Measurements from ENCODE around the gene JARID2.

- TF ChIP-seq ZBTB20 (tag by site-specific recombination; IDR thresholded peaks at IDR 0.05) (no peak), ZNF133 (tag by site-specific recombination; IDR thresholded peaks at IDR 0.05) (no peak), ZNF292 (tag by site-specific recombination; IDR thresholded peaks at IDR 0.05; ENCODE audit: borderline replicate concordance, low read depth) (no peak), CTCF (tag by site-specific recombination; IDR thresholded peaks at IDR 0.05) (no peak), REST (tag by site-specific recombination; IDR thresholded peaks at IDR 0.05) (no peak), ZNF169 (tag by site-specific recombination; IDR thresholded peaks at IDR 0.05) (no peak), SP3 (tag by site-specific recombination; IDR thresholded peaks at IDR 0.05) (no peak), ZNF830 (tag by site-specific recombination; IDR thresholded peaks at IDR 0.05; ENCODE audit: low read depth) (no peak), ZNF843 (tag by site-specific recombination; IDR thresholded peaks at IDR 0.05) (no peak)
- TF ChIP-seq, protein P1, sequence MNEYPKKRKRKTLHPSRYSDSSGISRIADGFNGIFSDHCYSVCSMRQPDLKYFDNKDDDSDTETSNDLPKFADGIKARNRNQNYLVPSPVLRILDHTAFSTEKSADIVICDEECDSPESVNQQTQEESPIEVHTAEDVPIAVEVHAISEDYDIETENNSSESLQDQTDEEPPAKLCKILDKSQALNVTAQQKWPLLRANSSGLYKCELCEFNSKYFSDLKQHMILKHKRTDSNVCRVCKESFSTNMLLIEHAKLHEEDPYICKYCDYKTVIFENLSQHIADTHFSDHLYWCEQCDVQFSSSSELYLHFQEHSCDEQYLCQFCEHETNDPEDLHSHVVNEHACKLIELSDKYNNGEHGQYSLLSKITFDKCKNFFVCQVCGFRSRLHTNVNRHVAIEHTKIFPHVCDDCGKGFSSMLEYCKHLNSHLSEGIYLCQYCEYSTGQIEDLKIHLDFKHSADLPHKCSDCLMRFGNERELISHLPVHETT (tag by site-specific recombination; IDR thresholded peaks at IDR 0.05): no peak
- TF ChIP-seq, protein P2, sequence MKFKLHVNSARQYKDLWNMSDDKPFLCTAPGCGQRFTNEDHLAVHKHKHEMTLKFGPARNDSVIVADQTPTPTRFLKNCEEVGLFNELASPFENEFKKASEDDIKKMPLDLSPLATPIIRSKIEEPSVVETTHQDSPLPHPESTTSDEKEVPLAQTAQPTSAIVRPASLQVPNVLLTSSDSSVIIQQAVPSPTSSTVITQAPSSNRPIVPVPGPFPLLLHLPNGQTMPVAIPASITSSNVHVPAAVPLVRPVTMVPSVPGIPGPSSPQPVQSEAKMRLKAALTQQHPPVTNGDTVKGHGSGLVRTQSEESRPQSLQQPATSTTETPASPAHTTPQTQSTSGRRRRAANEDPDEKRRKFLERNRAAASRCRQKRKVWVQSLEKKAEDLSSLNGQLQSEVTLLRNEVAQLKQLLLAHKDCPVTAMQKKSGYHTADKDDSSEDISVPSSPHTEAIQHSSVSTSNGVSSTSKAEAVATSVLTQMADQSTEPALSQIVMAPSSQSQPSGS (tag by site-specific recombination; IDR thresholded peaks at IDR 0.05; ENCODE audit: low read depth): no peak
Observed at GRCh38 chr6:15265787-15266186, 19.9 kb downstream of the JARID2 start.
